ENCODE data around the gene EPC1.

GRCh38 chr10:32308027-32308603, 38.8 kb downstream of the EPC1 start:
- TF ChIP-seq CTCF (IDR thresholded peaks at IDR 0.05), result no peak
- TF ChIP-seq POLR2AphosphoS5 (IDR thresholded peaks at IDR 0.05), result no peak
- no peak for TF ChIP-seq POLR2A (IDR thresholded peaks at IDR 0.05)
- no peak for TF ChIP-seq EP300 (IDR thresholded peaks at IDR 0.05; ENCODE audit: low read depth)
